WTC11 (cell line): Measurements from ENCODE around the gene ACCSL. TPM values are rescaled to one million over a fixed set of nuclear protein-coding genes. Genes with fewer than 3 reads are reported as not detected.

Source experiments
- ATAC-seq: fragments of 200-7000 bp; cut with Tn5 transposase; 2 replicates; pipeline ENCODE4 v1.10.0; 2021; ENCODE audit warnings: mild to moderate bottlenecking, moderate library complexity
- CTCF ChIA-PET: fragments of 300-600 bp; sonication (Branson Sonifier 250); formaldehyde crosslinking; loops from one replicate; lab custom pipeline; 2021; ENCODE audit warnings: antibody characterized with exemption; lab: Charles Lee
- POLR2A ChIA-PET: fragments of 350-600 bp; sonication (Branson Sonifier 250); formaldehyde crosslinking; loops from one replicate; lab custom pipeline; 2021; ENCODE audit warnings: antibody characterized with exemption; lab: Charles Lee
- DNase-seq: peaks from one replicate; pipeline ENCODE4 v3.0.0; 2021; ENCODE audit warnings: low spot score
- H3K27ac Mint-ChIP-seq: 2 replicates; pipeline ENCODE4 v1.8.0; 2021; ENCODE audit warnings: mixed read lengths
- H3K27me3 Mint-ChIP-seq: 2 replicates; pipeline ENCODE4 v1.8.0; 2021; ENCODE audit warnings: low read depth, mild to moderate bottlenecking, moderate library complexity, mixed read lengths
- H3K36me3 Mint-ChIP-seq: 2 replicates; pipeline ENCODE4 v1.8.0; 2021; ENCODE audit warnings: mixed read lengths
- H3K4me1 Mint-ChIP-seq: 2 replicates; pipeline ENCODE4 v1.8.0; 2022; ENCODE audit warnings: mixed read lengths
- H3K4me3 Mint-ChIP-seq: 2 replicates; pipeline ENCODE4 v1.8.0; 2021; ENCODE audit warnings: mild to moderate bottlenecking, moderate library complexity, mixed read lengths
- H3K9me3 Mint-ChIP-seq: 2 replicates; pipeline ENCODE4 v1.8.0; 2021; ENCODE audit warnings: mixed read lengths
- ATF1 ChIP-seq: sonication (generic); formaldehyde crosslinking; IDR thresholded peaks from 2 replicates; pipeline ENCODE4 v1.8.1; 2023; ENCODE audit warnings: mild to moderate bottlenecking, moderate library complexity, missing genetic modification reagents
- ATF6 ChIP-seq: sonication (generic); formaldehyde crosslinking; IDR thresholded peaks from 2 replicates; pipeline ENCODE4 v1.8.1; 2023; ENCODE audit warnings: mild to moderate bottlenecking, missing genetic modification reagents
- CREB1 ChIP-seq: sonication (generic); formaldehyde crosslinking; IDR thresholded peaks from 2 replicates; pipeline ENCODE4 v1.8.0; 2023; ENCODE audit warnings: mild to moderate bottlenecking, missing genetic modification reagents
- CTCF ChIP-seq: fragments of 200-600 bp; IDR thresholded peaks from 2 replicates; pipeline ENCODE4 v1.8.0; 2022; ENCODE audit warnings: antibody characterized with exemption
- EMX1 ChIP-seq: fragments of 250-450 bp; sonication (Bioruptor Pico); IDR thresholded peaks from 2 replicates; pipeline ENCODE4 v1.8.0; 2021; ENCODE audit warnings: mild to moderate bottlenecking
- ERG ChIP-seq: fragments of 250-450 bp; sonication (Bioruptor Pico); IDR thresholded peaks from 2 replicates; pipeline ENCODE4 v1.8.0; 2021; ENCODE audit warnings: mild to moderate bottlenecking
- FOXK1 ChIP-seq: sonication (generic); formaldehyde crosslinking; IDR thresholded peaks from 2 replicates; pipeline ENCODE4 v1.8.0; 2022; ENCODE audit warnings: mild to moderate bottlenecking, moderate library complexity, missing genetic modification reagents
- FOXP1 ChIP-seq: sonication (generic); formaldehyde crosslinking; IDR thresholded peaks from 2 replicates; pipeline ENCODE4 v1.8.0; 2022; ENCODE audit warnings: missing genetic modification reagents, mild to moderate bottlenecking, moderate library complexity, borderline replicate concordance
- IRF1 ChIP-seq: sonication (generic); formaldehyde crosslinking; IDR thresholded peaks from 2 replicates; pipeline ENCODE4 v1.8.0; 2023; ENCODE audit warnings: missing genetic modification reagents
- NR2C2 ChIP-seq: sonication (generic); formaldehyde crosslinking; IDR thresholded peaks from 2 replicates; pipeline ENCODE4 v1.8.0; 2022; ENCODE audit warnings: mild to moderate bottlenecking, missing genetic modification reagents
- PRDM15 ChIP-seq: sonication (generic); formaldehyde crosslinking; IDR thresholded peaks from 2 replicates; pipeline ENCODE4 v1.8.0; 2022; ENCODE audit warnings: missing genetic modification reagents
- PRRX2 ChIP-seq: fragments of 250-450 bp; sonication (Bioruptor Pico); IDR thresholded peaks from 2 replicates; pipeline ENCODE4 v1.8.0; 2021; ENCODE audit warnings: mild to moderate bottlenecking
- RELA ChIP-seq: sonication (generic); formaldehyde crosslinking; IDR thresholded peaks from 2 replicates; pipeline ENCODE4 v1.8.1; 2022; ENCODE audit warnings: missing genetic modification reagents, mild to moderate bottlenecking, borderline replicate concordance
- STAT6 ChIP-seq: sonication (generic); formaldehyde crosslinking; conservative IDR thresholded peaks from 2 replicates; pipeline ENCODE4 v1.8.1; 2023; ENCODE audit warnings: mild to moderate bottlenecking, low read depth, missing genetic modification reagents, moderate library complexity
- TCF7 ChIP-seq: sonication (generic); formaldehyde crosslinking; IDR thresholded peaks from 2 replicates; pipeline ENCODE4 v1.8.0; 2022; ENCODE audit warnings: mild to moderate bottlenecking, low read depth, missing genetic modification reagents, moderate library complexity
- ZNF138 ChIP-seq: sonication (generic); formaldehyde crosslinking; conservative IDR thresholded peaks from 2 replicates; pipeline ENCODE4 v1.8.1; 2022; ENCODE audit warnings: mild to moderate bottlenecking, moderate library complexity, missing genetic modification reagents
- total RNA-seq: library from RNA; stranded (reverse); gene quantifications from 3 replicates; pipeline ENCODE4 v1.2.3, GENCODE V29; 2021

The ACCSL gene
- total RNA-seq, 1 experiment from 2014 or later: not detected

GRCh38 chr11:44032299-44033085, 15.3 kb upstream of the ACCSL start:
- Mint-ChIP-seq H3K4me3 (no peak overlapping the region), H3K9me3 (no peaks in the 10 kb centered on the region), H3K4me1 (peaks cover 22% of the 10 kb centered on the region), H3K27me3 (peaks cover 4% of the 10 kb centered on the region; the same call in 1 of the 2 replicates), H3K36me3 (no peaks in the 10 kb centered on the region)
- POLR2A ChIA-PET: no interaction called here
- no peak for ATAC-seq
- no peak for DNase-seq
- TF ChIP-seq PRDM15 (CRISPR knock-in tag): no peak
- TF ChIP-seq FOXK1 (CRISPR knock-in tag): no peak
- TF ChIP-seq EMX1 (CRISPR knock-in tag): no peak
- TF ChIP-seq RELA: no peak
- TF ChIP-seq ATF1 (CRISPR knock-in tag): no peak
- no peak for TF ChIP-seq CREB1 (CRISPR knock-in tag)
- no peak for TF ChIP-seq PRRX2 (CRISPR knock-in tag)
- TF ChIP-seq, all 79 proteins: peak for 0
- H3K27ac Mint-ChIP-seq: no peak overlapping the region
- CTCF ChIA-PET: interaction anchor here (1.0 to 1.2 kb wide), 3 partner anchors 86 to 142 kb away, joined by 3 to 4 read pairs (median 4); no protein-coding TSS in a partner anchor

- Mint-ChIP-seq H3K9me3 (no peaks in the 10 kb centered on the region), H3K36me3 (no peaks in the 10 kb centered on the region)
- ChIA-PET CTCF (interaction anchor here (1.2 kb wide), 1 partner anchor 87 kb away, joined by 4 read pairs; no protein-coding TSS in a partner anchor), POLR2A (no interaction called here)
- no peak for TF ChIP-seq IRF1
- TF ChIP-seq ZNF138 (CRISPR knock-in tag): no peak
- TF ChIP-seq NR2C2 (CRISPR knock-in tag): no peak
- TF ChIP-seq ATF6 (CRISPR knock-in tag): no peak
- TF ChIP-seq ERG (CRISPR knock-in tag): no peak
- TF ChIP-seq FOXP1 (CRISPR knock-in tag): no peak
- TF ChIP-seq STAT6: no peak
- TF ChIP-seq CTCF: no peak
- TF ChIP-seq TCF7 (CRISPR knock-in tag): no peak
- TF ChIP-seq, all 79 proteins: peak for 0
- Mint-ChIP-seq H3K27ac (no peak overlapping the region), H3K4me3 (no peak overlapping the region), H3K4me1 (peaks cover 22% of the 10 kb centered on the region), H3K27me3 (peaks cover 4% of the 10 kb centered on the region; the same call in 1 of the 2 replicates)
- no peak for DNase-seq
- ATAC-seq: no peak
Observed at GRCh38 chr11:44033411-44033850, 14.3 kb upstream of the ACCSL start.
